GM21447 (cell line): ENCODE measurements around the gene SNRK.
A peak's percentile ranks its signal among the peaks of the same experiment; 100 is the strongest.

Source experiments
- ATAC-seq: cut with Tn5 transposase; IDR thresholded peaks from one replicate; pipeline ENCODE4 v1.9.1; 2021; ENCODE audit not compliant: unreplicated experiment

Gene SNRK

DNA sequence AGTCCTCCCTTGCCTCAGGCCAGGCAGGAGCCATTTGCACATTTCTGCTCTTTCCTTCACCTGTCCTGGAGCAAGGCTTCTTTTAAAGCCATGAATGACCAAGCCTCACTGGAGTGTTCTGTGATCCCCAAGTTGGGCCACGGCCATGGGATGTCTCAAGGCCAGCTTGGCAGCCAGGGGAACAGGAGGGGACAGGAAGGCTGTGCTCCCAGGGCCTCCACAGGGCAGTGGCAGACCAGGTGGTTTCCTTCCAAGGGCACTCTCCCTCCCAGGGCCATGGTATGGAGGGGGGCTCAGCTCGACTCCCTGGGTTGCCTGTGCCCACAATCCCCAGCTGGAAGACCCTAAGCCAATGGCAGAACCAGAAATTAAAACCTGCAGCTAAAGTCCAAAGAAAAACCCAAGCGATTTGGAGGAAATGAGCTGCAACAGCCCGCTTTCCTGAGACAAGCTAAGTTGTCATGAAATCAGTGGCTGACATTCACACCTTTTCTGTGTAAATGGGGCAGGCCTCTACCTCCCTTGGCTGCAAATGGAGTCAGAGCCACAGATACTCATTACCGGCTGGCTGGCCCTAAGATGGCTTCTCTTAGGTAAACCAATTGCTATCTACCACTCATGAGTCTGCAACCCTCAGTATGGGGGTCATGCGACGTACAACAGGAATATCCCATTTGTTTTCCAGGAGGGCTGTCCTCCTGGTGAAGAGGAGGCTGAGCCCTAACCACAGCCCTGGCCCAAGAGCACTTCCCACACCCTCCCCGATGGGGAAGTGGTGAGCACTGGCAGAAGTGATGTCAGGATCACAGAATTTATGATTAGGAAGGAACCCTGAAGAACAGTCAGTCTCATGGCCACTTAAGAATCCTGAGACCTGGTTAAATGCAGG lies 83.3 kb downstream of the SNRK start:
- ATAC-seq: no peak

DNA sequence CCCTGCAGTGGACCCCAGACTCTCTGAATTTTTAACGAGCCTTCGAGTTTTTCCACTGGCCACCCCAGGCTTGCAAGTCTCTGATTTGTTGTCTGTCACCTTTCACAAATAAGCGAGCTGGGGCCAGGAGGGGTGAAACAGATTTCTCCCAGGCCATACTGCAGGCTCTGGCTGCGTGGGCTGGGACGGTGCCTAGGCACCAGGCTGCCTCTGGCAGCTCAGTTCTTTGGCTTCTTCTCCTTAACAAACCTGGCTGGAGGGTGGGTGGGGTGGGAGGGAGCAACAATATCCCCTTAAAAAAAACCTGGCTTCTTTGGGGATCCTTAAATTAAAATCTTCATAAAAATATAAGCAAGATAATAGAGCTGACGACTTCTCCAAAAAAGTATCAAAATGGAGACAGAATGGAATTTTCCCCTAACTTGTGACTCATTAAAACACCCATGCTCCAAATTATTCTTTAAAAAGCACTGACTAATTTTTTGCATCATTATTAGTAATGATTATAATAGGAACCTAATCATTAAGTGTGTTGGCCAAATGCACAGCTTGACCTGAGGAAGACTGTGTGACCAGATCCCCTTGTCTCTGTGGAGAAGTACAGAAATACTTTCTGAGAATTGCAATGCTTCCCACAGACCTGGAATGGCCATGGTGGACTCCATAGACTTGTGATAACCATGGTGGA lies 84.1 kb downstream of the SNRK start:
- ATAC-seq: no peak

DNA sequence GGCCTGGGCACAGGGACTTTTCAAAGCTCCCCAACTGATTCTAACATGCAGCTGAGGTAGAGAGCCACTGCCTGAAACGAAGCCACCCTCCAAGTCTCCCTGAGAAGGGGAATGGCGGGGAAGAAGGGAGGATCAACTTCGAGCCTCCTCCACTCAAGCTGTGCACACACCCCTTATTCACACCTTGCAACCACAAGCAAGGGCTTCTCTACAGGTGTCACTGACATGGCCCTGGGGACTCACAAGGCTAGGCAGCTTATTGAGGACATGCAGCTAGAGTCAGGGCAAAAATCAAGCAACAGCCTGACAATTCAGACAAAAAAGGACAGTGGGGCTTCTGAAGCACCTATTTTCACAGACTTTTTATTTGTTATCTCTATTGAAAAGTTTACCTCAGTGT lies 85.2 kb downstream of the SNRK start:
- no peak for ATAC-seq

DNA sequence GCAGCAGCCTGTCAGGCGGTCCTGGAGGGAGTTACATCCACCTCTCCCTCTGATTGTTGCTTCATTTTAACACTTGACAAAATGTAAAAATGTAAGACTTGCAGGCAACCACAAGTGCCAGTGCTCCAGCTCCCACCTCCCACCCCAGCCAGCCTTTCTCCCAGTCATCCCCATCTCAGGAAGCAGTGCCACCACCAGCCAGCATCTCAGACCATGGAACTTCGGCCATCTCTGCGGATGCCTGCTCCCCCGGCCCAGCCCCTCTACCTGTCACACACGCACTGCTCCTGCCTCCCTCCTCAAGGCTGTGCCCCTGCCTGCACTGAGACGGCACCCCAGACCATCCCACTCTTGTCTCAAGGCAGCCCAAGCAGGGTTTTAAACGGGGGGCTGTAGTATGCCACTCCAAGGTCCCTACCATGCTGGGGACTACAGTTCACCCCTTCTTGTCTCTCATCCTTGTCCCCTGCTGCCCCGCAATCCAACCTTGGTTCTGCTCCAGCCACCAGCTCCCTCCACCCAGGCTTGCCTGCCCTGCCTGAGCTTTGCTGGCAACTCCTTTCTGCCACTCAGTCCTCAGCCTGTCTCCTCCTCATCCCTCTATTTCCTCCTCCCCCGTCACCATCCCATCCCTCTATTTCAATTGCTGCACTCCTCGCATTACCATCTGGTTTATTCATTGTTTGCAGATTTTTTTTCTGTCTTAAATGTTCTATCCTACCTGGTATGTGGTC lies 85.8 kb downstream of the SNRK start:
- no peak for ATAC-seq

DNA sequence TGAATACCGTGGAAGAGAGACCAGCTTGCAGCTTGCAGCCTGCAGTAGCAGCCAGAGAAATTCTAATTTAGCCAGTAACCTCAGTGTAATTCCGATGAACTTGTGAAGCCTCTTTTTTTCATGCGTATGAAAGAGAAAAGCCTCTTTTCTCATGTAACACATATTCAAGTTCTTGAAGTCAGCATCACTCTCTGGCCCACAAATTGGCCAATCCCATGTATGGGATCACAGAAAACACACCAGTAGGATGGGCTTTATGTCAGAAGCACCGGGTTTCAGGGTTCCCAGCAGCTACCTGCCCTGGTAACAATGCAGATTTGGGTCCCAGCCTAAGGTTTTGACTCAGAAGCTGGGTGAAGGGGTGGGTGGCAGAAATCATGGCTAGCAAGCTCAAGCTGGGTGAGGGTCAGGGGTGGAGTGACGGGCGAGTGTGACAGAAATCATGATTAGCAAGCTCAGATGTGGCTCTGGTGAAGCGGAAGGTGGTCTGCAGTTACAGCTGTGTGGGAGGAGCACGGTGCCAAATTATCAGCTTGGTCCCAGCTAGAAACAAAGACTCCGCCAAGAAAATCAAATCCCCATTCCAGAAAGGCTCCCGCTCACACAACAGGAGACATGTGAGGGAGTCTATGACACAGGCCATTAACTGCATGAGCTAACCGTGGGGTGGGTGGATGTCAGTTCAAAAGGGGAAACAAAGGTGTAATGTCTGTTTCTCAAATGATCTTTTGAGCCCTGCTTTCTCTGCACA lies 86.6 kb downstream of the SNRK start:
- ATAC-seq: no peak

DNA sequence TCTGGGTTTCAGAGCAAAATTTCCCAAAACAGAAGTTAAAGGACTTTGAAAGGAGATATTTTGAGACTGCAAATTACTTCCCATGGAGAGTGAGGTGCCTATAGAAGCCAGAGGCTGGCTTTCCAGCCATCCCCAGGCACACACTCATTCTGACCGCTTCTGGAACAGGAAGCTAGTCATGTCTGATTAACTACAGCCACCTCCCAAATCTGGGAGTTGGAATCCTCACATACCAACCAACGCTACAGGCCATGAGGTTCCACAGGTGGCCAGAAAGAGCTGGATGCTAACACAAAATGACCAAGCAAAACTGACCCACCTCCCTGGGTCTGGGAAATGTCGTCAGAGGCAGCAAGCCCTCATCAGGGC lies 87.2 kb downstream of the SNRK start:
- ATAC-seq: no peak

DNA sequence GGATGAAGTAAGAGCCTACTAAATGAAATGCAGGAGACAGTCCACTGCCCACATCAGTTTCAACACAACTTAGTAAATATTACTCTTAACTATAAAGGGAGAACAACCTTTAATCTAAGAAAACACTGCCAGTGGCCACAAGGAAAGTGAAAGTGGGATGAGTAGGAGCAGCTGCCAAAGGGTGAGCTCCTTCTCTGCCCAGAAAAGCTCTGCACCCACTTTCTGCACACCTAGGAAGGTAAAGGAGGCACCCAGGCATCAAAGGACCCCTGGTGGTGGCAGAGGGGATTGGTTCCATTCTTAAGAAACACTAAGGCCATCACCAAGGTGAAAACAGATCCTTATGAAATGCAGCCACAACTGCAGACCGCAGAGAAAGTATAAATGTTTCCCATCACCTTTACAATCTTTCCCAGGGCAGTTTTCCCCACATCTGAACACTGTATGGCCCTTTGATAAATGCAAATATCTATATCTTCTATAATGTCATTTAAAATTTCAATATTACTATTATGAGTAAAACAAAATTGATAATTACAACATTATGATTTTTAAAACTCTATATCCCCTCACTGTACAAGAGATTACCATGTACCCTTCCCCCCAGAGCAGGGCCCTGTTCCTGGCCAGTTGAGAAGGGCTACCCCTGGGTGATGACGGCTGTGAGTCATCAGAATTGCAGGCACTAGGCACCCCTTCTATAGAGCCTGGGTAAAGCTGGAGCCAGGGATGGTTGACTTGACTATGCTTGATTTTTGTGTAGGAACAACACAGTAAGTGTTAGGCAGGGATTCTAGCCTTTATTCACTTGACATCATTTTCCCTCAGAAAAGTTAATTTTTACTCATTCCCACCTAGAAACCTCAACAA lies 92.0 kb downstream of the SNRK start:
- ATAC-seq: no peak

DNA sequence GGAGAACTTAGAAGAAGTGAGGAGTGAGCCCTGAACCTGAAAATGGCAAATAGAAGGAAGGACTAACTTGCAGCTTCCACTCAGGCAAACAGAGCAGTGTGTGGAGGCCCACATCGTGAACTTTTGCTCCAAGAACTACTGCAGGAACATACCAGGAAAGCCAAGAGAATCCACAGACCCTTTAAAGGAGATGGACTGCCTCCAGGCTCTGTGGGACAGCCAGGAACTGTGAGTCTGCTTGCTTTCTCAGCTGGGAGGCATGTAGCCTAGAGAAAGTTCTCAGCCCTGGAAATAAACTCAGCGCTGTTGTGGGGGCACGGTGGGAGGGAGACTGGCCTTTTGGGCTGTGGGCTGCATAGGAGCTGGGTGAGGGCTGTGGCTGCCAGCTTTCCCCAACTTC lies 93.0 kb downstream of the SNRK start:
- ATAC-seq: no peak

DNA sequence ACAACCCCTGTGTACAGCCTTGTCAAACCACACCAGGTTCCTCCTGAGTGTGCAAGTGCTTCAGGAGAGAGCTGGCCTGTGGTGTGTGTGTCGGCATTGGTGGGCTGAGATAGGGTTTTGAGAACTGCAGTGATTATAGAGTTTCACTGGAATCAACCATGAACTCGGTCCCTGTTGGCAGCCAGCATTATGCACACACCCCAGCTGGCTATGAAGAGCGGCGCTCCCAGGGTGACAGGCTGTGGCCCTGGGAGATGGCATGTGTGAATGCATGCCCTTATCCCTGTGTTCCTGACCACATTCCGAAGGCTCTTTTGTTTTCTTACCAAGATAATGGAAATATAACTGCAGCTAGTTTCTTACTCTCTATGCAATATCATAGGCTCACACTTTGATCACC lies 101.8 kb downstream of the SNRK start:
- no peak for ATAC-seq

DNA sequence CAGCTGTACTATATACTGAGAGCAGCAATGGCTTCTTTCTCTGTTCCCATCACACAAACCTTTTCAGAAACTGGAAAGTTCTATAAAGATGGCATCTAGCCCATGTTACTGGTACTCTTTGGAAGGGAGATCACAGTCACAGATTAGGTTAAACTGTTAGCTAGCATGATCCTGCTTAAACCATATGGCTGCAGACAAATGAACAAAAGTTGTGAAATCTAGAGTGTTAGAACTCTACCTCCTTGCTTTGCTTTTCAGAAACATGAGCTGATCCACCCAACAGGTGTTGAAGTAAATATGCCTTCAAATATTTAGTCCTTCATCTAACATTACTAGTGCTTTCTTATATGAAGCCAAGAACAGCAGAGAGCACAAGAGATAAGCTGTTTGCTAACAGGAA lies 102.6 kb downstream of the SNRK start:
- ATAC-seq: no peak

DNA sequence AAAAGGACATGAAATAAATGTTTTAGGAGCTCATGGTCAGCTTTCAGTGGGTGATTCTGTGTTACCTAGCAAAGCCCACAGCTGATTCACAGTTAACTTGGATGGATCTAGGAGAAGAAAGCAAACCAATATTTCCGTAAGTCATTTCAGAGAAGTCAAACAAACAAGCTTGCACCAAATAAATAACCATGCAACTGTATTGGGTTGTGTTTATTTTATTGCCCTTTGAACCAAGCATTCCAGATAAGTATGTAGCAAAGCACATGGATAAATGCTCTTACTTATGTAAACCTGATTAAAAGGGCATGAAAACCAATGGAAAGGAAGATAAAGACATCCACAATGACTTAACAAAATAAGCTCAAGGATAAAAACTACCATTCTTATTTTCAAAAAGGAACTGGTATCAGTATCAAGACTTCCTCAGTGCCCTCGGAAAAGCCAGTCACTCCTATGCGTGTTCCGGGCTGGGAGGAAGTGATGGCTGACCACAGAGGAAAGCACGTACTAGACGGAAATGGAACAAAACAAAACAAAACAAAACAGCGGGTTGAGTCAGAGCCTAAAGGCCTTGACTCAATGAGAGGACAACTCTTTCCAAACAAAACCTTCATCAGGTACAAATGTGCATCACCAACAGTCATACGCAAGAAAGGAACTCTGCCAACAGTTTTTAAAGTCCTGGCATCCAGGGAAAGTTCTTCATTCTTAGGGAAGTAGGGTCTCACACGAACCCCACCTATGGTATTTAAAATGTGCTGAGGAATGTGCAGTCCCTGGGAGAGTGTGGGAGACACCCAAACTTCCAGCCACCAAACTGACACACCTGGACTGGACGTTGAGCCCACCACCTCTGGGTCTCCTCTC lies 103.3 kb downstream of the SNRK start:
- peak; percentile 77 for ATAC-seq

DNA sequence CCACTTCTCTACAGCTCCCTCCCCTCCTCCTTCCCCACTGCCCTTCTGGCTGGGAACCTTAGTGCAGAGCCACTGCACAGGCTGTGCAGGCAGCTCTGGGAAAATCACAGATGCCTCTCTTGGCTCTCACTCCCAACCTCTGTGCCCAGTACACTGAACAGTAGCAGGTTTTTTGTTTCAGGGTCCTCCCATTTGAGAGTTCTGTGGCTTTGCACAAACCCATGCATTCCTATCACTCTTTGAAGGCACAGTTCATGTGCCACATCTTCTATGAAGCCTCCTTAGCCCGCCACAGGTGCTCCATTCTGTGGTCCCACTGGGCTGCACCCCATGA lies 103.9 kb downstream of the SNRK start:
- no peak for ATAC-seq

DNA sequence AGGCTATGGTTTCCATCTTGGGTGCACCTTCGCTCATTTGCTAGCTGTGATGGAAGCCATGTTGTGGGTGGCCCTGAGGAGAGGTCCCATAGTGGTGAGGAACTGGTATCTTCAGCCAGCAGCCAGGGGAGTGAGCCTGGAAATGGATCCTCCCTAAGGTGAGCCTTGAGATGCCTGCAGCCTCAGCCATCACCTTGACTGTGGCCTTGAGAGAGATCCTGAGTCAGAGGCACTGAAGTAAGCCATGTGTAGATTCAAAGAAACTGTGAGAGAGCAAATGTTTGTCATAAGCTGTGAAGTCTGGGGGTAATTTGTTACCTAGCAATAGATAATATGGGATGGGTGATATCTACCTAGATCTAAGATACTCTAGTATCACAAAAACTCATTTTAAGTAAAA lies 105.3 kb downstream of the SNRK start:
- no peak for ATAC-seq

DNA sequence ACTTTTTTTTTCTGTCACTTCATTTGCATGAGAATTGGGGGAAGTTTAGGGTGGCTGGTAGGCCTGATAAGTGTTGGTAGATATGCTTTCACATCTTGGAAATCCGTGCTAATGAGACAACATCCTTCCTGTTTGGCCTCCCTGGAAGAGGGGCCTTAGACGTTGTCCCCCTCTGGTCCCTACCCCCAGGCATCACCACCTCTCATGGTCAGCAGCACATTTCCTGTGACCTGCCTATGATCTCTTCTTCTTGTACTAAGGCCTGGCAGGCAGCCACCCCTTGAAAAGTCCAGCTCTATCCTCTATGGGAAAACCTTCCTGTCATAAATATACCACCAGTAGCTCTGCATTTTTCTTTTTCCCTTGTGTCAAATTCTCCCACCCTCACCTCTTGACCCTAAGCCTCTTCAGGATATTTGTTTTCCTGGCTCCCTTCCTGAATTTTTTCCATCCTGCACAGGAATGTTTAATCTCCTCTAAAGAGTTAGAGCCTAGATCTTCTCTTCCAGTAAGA lies 107.8 kb downstream of the SNRK start:
- no peak for ATAC-seq

DNA sequence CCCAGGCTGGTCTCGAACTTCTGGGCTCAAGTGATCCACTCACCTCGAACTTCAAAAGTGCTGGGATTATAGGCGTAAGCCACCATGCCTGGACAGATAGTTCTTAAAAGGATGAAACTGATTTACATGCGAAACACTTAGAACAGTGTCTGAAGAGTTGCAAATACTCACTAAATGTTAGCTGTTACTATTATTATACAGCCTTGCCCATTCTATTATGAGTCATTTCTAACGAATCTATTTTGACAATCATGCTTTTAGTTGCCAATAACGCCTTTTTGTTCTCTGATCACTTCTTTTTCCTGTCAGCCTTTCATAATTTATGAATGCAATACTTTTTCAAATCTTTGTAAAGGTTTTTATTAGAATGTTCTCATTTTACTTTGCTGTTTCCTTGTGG lies 112.7 kb downstream of the SNRK start:
- ATAC-seq: no peak

DNA sequence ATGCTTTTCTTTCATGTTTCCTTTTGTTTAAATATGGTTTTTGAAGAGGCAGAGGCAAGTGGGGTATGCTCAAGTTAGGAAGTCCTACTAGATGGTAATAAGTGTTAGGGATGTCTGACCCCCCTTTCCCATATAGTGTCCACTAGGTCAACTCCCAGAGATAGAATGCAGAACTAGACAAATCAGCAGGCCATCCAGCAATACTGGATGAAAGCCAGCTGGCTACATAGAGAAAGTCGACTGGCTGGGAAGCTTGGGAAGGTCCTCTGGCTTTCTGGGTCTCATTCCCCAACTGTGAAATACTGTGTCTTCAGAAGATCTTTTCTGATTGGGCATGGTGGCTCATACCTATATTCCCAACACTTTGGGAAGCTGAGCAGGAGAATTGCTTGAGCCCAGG lies 113.8 kb downstream of the SNRK start:
- no peak for ATAC-seq
